Suprapubic skin (tissue), 4 donors: ENCODE results near the gene IQCE. TPM values are rescaled to one million over a fixed set of nuclear protein-coding genes. Genes with fewer than 3 reads are reported as not detected.
A peak's percentile ranks its signal among the peaks of the same experiment; 100 is the strongest.

ENCODE experiments used
- DNase-seq, 2 donors: peaks; one replicate each; pipeline ENCODE4 v3.0.0-alpha.2; 2019; ENCODE audit warnings: low spot score in 2 of 2
- H3K27ac ChIP-seq: fragments of 200-600 bp; sonication (generic); one replicate; pipeline ENCODE4 v1.5.1; 2019
- H3K27me3 ChIP-seq: fragments of 200-600 bp; sonication (generic); one replicate; pipeline ENCODE4 v1.5.1; 2019
- H3K36me3 ChIP-seq: fragments of 200-600 bp; sonication (generic); one replicate; pipeline ENCODE4 v1.5.1; 2019
- H3K4me1 ChIP-seq: fragments of 200-600 bp; sonication (generic); one replicate; pipeline ENCODE4 v1.5.1; 2019
- H3K4me3 ChIP-seq: fragments of 200-600 bp; sonication (generic); one replicate; pipeline ENCODE4 v1.5.1; 2019; ENCODE audit warnings: mild to moderate bottlenecking
- H3K9me3 ChIP-seq: fragments of 200-600 bp; sonication (generic); one replicate; pipeline ENCODE4 v1.5.1; 2019
- CTCF ChIP-seq, 2 donors: fragments of 200-600 bp in 1 of 2; fragments of 450-650 bp in 1 of 2; sonication (generic) in 1 of 2; IDR thresholded peaks; one replicate each; pipeline ENCODE4 v1.5.1; 2016 to 2019; ENCODE audit warnings: antibody characterized with exemption in 2 of 2, mild to moderate bottlenecking in 1 of 2, moderate library complexity in 1 of 2
- EP300 ChIP-seq: sonication (generic); formaldehyde crosslinking; IDR thresholded peaks from one replicate; pipeline ENCODE4 v1.6.1; 2017; ENCODE audit warnings: antibody characterized with exemption
- POLR2A ChIP-seq, 2 donors: fragments of 450-650 bp; IDR thresholded peaks; one replicate each; pipeline ENCODE4 v1.6.1; 2017; ENCODE audit warnings: antibody characterized with exemption in 2 of 2, mild to moderate bottlenecking in 2 of 2, moderate library complexity in 2 of 2
- POLR2AphosphoS5 ChIP-seq, 3 donors: sonication (generic); formaldehyde crosslinking; IDR thresholded peaks; one replicate each; pipeline ENCODE4 v1.6.1; 2017; ENCODE audit warnings: antibody characterized with exemption in 3 of 3
- WGBS: methylation state at CpG from one replicate; pipeline ENCODE4 v1.1.5; 2018; 5-methylcytosine and 5-hydroxymethylcytosine counted together
- total RNA-seq, 4 donors: library from RNA; depleted of rRNA; stranded (reverse); fragments of >200 nt; gene quantifications; one replicate each; pipeline ENCODE4 v1.1.0, GENCODE V29; 2016

Gene IQCE
- total RNA-seq, 4 donors from 2014 or later = 10.1 to 18.8 (median 15.7) TPM

DNA sequence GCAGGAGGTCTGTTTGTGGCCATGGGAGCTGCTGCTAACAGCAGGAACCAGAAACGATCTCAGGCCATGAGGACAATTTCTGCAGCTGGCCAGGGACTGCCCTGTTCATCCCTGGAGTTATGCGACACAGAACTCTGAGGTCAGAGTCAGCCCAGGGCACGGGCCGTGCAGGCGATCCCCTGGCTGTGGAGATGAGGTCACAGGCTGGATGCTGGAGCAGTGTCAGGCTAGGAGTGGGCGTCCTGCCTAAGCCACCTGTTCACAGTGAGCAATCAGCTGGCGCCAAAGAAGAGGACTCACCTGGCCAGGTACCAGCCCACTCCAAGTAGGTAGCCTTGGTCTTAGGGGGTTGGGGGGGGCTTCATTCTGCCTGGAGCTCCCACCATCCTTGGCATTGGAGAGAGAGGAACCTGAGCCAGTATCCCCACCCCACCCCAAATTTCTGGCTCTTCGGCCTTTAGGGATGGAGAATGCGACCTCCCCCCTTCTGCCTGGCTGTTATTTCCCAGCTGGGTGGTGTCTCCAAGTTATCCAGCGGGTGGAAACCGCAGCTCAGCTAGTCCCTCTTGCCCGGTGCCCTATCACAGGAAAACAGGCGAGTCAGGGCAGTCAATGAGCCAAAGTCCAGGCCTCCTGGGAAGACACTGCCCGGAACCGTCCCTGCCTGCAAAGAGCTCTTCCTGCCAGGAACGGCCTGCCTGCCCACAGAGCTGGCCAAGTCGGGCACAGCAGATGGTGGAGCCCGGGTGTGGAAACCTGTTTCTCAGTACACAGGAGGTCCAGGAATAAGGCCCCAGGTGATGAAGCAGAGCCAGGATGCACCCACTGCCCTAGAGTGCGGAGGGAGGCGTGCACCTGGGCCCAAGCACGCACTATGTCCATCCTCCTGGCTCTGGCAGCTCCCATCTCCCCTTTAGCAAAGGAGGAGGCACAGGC is 71.2 kb downstream of the IQCE start:
- WGBS = 70% methylated on average over 4 of the region's 21 CpGs
- Histone ChIP-seq H3K4me1 (peaks cover 48% of the 10 kb centered on the region), H3K27ac (peak overlapping the region; percentile 38), H3K4me3 (no peak overlapping the region), H3K9me3 (no peaks in the 10 kb centered on the region), H3K36me3 (no peaks in the 10 kb centered on the region), H3K27me3 (no peaks in the 10 kb centered on the region)
- TF ChIP-seq EP300 = no peak
- peak in 1 of 2 donors; percentile 74 for DNase-seq

DNA sequence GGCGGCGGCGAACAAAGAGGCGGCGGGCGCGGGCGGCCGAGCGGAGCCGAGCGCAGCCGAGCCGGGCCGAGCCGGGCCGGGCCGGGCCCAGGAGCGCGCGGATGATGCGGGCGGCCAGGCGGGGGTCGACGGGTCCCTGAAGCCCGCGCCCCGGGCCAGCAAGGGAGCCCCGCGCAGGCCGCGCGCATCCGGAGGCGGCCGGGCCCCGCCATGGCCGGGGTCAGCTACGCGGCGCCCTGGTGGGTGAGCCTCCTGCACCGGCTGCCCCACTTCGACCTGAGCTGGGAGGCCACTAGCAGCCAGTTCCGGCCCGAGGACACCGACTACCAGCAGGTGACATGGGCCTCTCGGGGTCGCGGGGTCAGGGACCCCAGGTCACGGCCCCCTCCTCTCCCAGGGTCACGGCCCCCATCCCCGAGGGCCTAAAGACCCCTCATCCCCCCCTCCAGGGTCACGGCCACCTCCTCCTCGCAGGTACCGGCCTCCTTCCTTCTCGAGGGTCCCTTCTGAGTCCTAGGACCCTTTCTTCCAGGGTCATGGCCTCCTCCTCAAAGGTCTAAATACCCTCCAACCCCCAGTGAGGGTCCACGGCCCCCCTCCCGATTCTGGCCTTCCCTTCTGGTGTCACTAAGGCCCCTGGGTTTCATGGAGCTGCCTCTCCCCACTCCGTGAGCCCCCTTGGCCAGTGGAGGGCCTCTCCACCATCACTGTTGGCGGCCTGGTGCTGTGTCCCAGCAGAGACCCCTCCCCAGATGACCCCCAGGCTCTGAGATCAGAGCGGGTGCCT is 73.4 kb downstream of the IQCE start, which contains the start of gene TTYH3:
Gene TTYH3 (plus strand): TSS at position 41 of the 787 bp plus-strand sequence. CDS start 170 bp downstream, at position 211.
- H3K27me3 ChIP-seq = no peaks in the 10 kb centered on the region
- peak in 1 of 2 donors; percentile 83 for DNase-seq
- no peaks in the 10 kb centered on the region for H3K9me3 ChIP-seq
- H3K36me3 ChIP-seq = no peaks in the 10 kb centered on the region
- H3K27ac ChIP-seq = peak within 1 kb of the TSS; percentile 76
- H3K4me3 ChIP-seq = peak within 1 kb of the TSS; percentile 93
- 2% methylated on average over 8 of the region's 62 CpGs for WGBS
- TF ChIP-seq POLR2A (IDR thresholded peaks at IDR 0.05) (peak in 1 of 2 donors; percentile 27), EP300 (no peak)
- peaks cover 66% of the 10 kb centered on the region for H3K4me1 ChIP-seq

DNA sequence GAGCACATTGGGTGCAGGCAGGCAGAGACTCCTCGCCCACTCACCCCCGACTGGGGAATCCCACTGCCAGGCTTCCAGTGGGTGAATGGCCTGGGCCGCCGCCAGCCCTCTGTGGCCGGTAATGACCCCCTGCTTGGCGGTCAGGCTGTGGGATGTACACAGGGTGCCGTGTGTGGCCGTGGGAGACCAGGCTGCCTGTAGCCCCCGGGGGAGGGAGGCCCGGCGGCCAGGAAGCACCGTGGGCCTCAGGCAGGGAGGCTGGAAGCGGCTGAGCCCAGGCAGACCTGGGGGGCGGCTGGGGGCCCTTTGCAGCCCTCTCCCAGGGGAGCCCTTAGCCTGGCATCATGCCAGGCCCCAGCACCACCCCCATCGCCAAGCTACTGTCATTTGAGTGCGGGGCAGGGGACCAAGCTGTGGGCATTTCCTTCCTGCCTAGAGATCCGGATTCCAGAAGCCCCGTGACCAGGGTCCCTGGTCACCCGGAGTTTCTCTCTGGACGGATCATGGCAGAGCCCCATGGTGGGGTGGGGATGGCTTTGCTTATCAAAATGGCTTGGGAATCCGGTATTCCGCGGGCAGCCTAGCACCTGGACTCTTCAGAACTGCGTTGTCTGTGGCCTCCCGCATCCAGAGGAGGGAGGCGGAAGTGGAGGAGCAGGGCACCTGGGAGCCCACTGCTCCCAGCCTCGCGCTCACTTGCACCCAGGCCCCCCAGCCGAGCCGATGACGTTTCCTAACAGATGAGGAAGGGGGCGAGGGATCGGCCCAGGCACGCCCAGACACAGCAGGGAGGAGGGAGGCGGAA is 74.2 kb downstream of the IQCE start:
- no peaks in the 10 kb centered on the region for H3K27me3 ChIP-seq
- peak overlapping the region; percentile 76 for H3K27ac ChIP-seq
- peak in 1 of 2 donors; percentile 83 for DNase-seq
- H3K4me3 ChIP-seq = peak overlapping the region; percentile 93
- peaks cover 74% of the 10 kb centered on the region for H3K4me1 ChIP-seq
- no peaks in the 10 kb centered on the region for H3K9me3 ChIP-seq
- WGBS = 0% methylated on average over 2 of the region's 35 CpGs
- H3K36me3 ChIP-seq = no peaks in the 10 kb centered on the region
- TF ChIP-seq POLR2A (IDR thresholded peaks at IDR 0.05) (no peak), EP300 (no peak), POLR2AphosphoS5 (IDR thresholded peaks at IDR 0.05) (no peak), CTCF (IDR thresholded peaks at IDR 0.05) (no peak)

DNA sequence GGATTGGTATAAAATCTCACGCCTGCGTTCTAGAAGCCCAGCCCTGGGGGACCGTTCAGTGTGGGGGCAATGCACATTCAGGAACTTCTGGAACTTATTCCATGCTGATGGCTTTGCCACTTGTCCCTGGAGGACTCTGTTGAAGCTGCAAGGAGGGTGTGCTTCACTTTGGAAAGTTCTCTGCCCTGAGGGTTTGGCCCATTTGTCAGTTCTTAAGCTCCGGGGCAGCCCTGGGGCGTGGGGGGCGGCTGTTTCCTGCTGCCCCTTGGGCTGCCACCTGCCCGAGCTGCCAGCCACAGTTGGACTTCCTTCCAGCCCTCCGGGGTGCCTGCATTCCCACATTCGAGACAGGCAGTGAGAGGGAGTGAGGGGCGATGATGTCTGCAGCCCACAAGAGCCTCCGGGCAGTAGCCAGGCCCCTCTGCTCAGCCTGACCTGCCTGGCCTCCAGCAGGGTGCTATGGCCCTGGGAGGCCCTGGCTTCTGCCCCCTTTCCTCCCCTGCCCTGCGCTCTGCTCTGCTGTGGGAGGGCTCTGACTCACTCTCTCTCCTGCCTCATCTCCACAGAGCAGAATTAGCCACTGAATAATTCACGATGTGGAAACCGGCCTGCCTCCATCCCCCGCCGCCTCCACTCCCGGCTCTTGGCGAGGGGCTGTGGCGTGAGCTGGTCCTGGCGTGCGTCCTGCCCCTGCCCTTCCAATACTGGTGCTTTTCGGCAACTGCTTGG is 74.9 kb downstream of the IQCE start:
- TF ChIP-seq POLR2A (IDR thresholded peaks at IDR 0.05) (peak in 1 of 2 donors; percentile 15), POLR2AphosphoS5 (IDR thresholded peaks at IDR 0.05) (no peak), CTCF (IDR thresholded peaks at IDR 0.05) (no peak)
- WGBS = 0% methylated on average over 4 of the region's 22 CpGs
- Histone ChIP-seq H3K36me3 (no peaks in the 10 kb centered on the region), H3K27me3 (no peaks in the 10 kb centered on the region), H3K9me3 (no peaks in the 10 kb centered on the region), H3K4me1 (peaks cover 82% of the 10 kb centered on the region), H3K27ac (peak overlapping the region; percentile 76), H3K4me3 (peak overlapping the region; percentile 93)
- DNase-seq = peak in 1 of 2 donors; percentile 83

- Histone ChIP-seq H3K36me3 (no peaks in the 10 kb centered on the region), H3K4me3 (peak overlapping the region; percentile 93), H3K27ac (peak overlapping the region; percentile 76), H3K27me3 (no peaks in the 10 kb centered on the region), H3K4me1 (peaks cover 89% of the 10 kb centered on the region), H3K9me3 (no peaks in the 10 kb centered on the region)
- TF ChIP-seq EP300 (no peak), POLR2A (IDR thresholded peaks at IDR 0.05) (no peak), POLR2AphosphoS5 (IDR thresholded peaks at IDR 0.05) (no peak), CTCF (IDR thresholded peaks at IDR 0.05) (no peak)
- DNase-seq = peak in 1 of 2 donors; percentile 62
- WGBS = 75% methylated on average over 5 of the region's 22 CpGs
These were observed 75.7 kb downstream of the IQCE start for GRCh38 chr7:2634267-2635145.
